Measurements from ENCODE around the gene TOR1A.
A peak's percentile ranks its signal among the peaks of the same experiment; 100 is the strongest.
"Not testable (repeated sequence)": the region's sequence is repeated elsewhere in the genome, so short reads cannot be mapped to it uniquely, and the experiment has no call there.

Gene TOR1A

GRCh38 chr9:129816501-129817435 lies 7.2 kb downstream of the TOR1A start:
- DNase-seq, result no peak

- no peak for DNase-seq
These were observed 8.7 kb downstream of the TOR1A start for GRCh38 chr9:129815278-129815677.

GRCh38 chr9:129814432-129815223 lies 9.3 kb downstream of the TOR1A start:
- no peak for DNase-seq

- DNase-seq, result no peak
These were observed 10.3 kb downstream of the TOR1A start for GRCh38 chr9:129813661-129814060.

- no peak for DNase-seq
These were observed 11.6 kb downstream of the TOR1A start for GRCh38 chr9:129812385-129812784.

- DNase-seq, result no peak
These were observed 12.0 kb downstream of the TOR1A start for GRCh38 chr9:129811967-129812363.

- DNase-seq, result no peak
These were observed 13.1 kb downstream of the TOR1A start for GRCh38 chr9:129810788-129811187.

GRCh38 chr9:129810116-129810515 lies 13.8 kb downstream of the TOR1A start:
- no peak for DNase-seq

- no peak for DNase-seq
These were observed 14.6 kb downstream of the TOR1A start for GRCh38 chr9:129809346-129809745.

- DNase-seq, result no peak
These were observed 17.9 kb downstream of the TOR1A start for GRCh38 chr9:129806061-129806460.

GRCh38 chr9:129803676-129804060 lies 20.3 kb downstream of the TOR1A start:
- no peak for DNase-seq

- peak; percentile 99 for DNase-seq
These were observed 20.9 kb downstream of the TOR1A start, which contains the start of gene TOR1B for GRCh38 chr9:129802833-129803675. Gene TOR1B (plus strand): TSS chr9:129803184. CDS start chr9:129803213, 29 bp downstream.

GRCh38 chr9:129801504-129801903 lies 22.4 kb downstream of the TOR1A start:
- no peak for DNase-seq

- DNase-seq, result no peak
These were observed 25.0 kb downstream of the TOR1A start for GRCh38 chr9:129798973-129799372.

- DNase-seq, result not testable (repeated sequence)
These were observed 27.9 kb downstream of the TOR1A start for GRCh38 chr9:129796029-129796428.

GRCh38 chr9:129794549-129794948 lies 29.4 kb downstream of the TOR1A start:
- DNase-seq, result no peak

- DNase-seq, result no peak
These were observed 37.5 kb downstream of the TOR1A start for GRCh38 chr9:129786481-129786880.

- DNase-seq, result no peak
These were observed 38.1 kb downstream of the TOR1A start for GRCh38 chr9:129785866-129786265.

- DNase-seq, result not testable (repeated sequence)
These were observed 39.0 kb downstream of the TOR1A start for GRCh38 chr9:129784970-129785369.

- peak; percentile 87 for DNase-seq
These were observed 40.2 kb downstream of the TOR1A start for GRCh38 chr9:129783516-129784361.

GRCh38 chr9:129781981-129782380 lies 42.0 kb downstream of the TOR1A start:
- no peak for DNase-seq

- DNase-seq, result no peak
These were observed 42.8 kb downstream of the TOR1A start for GRCh38 chr9:129781131-129781530.

Data from activated CD8-positive, alpha-beta memory T cell treated with anti-CD3 and anti-CD28 coated beads for 24 hours (primary cell).